ENCODE results near the gene NELL2.

DNA sequence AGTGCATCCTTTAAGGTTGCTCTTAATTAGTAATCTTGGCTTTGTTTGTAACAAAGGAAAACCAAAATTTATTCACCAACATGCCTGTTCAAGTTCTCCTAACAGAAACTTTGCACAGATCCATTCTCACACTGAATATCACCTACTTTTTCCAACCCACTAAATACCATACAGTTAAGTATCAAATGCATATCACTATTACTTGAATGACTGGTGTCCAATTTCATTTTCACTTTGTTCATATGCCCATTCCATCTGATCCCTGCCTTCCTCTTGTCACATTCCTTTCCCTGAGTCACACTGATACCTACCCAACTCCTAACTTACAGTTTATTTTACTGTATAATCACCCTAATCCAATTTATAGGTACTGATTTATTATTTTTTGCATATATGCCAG, 286.4 kb downstream of the NELL2 start:
- no peak for TF ChIP-seq JUN (IDR thresholded peaks at IDR 0.05)
- TF ChIP-seq POLR2AphosphoS2 (conservative IDR thresholded peaks at IDR 0.05; ENCODE audit: low read length), result no peak

Data from A549 (cell line).